Hepatic stellate cell (primary cell): ENCODE data around the gene ELAPOR1.
"Not testable (repeated sequence)": the region's sequence is repeated elsewhere in the genome, so short reads cannot be mapped to it uniquely, and the experiment has no call there.

ENCODE experiments used
- DNase-seq: peaks from one replicate; pipeline ENCODE4 v3.0.0; 2011; ENCODE audit warnings: low spot score

Gene ELAPOR1

DNA sequence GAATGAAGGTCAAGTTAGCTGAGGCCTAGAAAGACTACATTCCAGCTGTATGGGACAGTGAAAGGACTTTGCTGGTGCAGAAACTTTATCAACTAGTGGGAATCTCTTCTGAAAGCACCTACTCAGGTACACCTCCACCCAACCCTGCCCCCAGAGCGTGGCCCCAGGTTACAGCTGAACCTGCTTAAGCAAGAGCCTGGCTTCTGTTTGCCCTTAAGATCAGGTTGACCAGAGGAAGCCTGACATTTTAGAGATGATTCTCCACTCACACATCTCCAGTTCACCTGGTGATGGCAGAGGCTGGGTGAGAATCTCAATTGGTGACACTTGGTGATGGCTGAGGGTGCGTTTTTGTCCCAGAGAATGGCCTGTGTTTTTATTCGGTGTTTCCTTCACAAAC lies 24.0 kb downstream of the ELAPOR1 start:
- no peak for DNase-seq

DNA sequence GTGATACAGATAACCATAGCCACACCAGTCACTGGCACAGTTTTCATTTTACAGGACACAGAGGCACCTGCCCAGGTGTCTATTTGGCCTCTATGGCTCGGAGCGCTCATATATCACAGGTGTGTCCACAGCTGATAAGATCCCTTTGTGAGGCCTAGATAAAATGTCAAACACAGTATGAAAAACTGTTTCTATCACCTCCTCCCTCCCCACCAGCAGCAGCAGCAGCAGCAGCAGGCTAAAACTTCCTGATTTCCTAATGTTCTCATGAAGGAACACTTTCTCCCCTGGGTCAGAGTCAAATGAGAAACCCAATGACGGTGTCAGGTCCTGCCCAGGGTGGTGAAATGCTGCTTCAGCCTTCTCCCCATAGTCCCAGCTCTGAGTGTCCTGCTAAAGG lies 24.4 kb downstream of the ELAPOR1 start:
- DNase-seq = no peak

DNA sequence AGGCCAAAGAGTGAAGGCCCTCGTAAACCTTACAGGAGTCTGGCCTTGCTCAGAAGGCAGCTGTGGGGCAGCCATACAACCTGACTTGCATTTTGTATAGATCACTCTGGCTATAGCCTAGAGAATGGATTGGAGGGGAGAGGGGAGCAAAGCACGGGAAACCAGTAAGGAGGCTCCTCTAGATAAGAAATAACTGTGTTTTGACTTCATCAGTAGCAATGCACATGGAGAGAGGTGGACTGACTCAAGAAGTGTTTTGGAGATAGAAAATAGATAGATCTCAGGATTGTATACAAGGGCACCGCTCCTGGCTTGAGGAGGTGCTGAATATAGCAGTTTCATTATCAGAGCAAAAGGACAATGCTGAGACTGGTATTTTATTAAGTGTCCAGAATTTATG lies 26.5 kb downstream of the ELAPOR1 start:
- no peak for DNase-seq

DNA sequence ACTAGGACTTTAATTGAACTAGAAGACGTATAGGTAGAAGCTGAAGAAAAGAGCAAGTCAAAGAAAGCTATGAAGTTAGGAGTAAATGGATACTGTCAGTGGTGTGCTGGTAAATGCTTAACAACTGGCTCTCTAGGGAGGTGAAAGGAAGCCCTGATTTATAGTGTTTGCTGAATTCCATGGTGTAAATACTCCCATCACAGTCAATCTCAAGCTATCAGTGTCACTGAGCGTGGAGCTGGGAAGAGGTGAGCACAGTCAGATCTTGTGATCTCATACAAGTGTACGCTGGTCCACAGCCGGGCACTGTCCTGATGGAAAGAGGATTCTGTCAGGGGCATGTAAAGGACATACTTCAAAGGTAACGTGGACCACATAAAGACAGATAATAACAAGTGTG lies 28.3 kb downstream of the ELAPOR1 start:
- no peak for DNase-seq

DNA sequence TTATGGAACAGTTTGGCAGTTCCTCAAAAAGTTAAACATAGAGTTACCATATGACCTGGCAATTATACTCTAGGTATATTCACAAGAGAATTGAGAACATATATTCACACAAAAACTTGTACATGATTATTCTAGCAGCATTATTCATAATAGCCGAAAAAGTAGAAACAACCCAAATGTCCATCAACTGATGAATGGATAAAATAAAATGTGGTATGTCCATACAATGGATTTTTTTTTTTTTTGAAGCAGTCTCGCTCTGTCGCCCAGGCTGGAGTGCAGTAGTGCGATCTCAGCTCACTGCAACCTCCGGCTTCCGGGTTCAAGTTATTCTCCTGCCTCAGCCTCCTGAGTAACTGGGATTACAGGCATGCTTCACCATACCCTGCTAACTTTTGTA lies 28.8 kb downstream of the ELAPOR1 start:
- not testable (repeated sequence) for DNase-seq

DNA sequence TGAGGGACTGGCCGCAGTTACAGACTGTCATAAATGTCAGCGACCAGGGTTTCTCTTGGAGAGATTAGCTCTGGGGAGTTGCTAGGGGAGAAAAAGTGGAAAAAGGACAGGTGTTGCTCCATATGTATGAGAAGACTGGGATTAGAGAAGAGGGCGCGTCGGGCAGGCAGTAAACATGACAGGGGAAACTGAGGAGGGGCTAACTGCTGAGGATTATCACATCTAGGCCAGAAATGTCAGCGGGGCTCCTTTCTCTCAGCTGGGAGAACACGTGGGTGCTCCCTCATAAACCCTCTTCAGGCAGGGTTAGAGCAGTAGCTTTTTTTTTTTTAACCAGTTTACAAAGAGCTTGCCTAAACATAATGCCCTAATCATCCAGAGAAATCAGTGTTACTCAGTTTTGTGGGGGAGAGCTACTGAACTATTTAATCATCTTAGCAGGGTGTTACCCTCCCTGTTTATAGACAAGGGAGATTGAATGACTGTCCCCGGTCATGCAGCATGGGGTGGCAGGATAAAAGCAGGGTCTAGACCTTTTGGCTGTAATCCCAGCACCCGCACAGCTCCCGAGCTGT lies 35.2 kb downstream of the ELAPOR1 start:
- DNase-seq = no peak

DNA sequence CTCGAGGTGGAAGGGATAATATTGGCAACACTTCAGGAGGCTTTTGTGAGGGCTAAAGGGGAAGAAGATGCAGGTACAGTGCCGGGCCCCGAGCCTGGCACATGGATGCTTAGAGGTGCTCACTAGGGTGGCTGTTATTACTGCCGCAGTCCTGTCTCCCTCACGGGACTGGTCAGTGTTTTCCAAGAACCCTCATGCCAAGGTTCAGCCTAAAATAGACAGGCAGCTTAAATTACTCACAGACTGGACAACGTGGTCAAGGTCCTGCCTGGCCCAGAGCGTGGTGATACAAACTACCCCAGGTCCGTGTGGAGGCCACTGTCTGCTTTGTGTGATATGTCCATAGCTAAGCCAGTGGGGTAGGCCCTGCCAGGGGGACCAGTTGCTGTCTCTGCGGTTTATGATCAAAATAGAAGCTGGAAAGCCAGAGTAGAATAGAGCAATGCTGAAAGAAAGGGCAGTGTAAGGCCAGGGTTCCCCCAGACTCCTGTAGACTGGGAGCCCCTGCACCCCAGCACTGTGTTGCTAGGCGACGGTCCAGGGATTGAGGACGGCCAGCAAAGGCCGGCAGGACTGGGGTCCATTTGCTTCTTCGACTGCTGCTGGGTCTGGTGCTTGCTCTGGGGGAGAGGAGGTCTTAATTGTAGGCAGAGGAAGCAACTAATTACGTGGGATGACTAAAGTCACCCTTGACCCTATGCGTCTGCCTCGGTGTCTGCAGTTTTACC lies 36.1 kb downstream of the ELAPOR1 start:
- DNase-seq = no peak

DNA sequence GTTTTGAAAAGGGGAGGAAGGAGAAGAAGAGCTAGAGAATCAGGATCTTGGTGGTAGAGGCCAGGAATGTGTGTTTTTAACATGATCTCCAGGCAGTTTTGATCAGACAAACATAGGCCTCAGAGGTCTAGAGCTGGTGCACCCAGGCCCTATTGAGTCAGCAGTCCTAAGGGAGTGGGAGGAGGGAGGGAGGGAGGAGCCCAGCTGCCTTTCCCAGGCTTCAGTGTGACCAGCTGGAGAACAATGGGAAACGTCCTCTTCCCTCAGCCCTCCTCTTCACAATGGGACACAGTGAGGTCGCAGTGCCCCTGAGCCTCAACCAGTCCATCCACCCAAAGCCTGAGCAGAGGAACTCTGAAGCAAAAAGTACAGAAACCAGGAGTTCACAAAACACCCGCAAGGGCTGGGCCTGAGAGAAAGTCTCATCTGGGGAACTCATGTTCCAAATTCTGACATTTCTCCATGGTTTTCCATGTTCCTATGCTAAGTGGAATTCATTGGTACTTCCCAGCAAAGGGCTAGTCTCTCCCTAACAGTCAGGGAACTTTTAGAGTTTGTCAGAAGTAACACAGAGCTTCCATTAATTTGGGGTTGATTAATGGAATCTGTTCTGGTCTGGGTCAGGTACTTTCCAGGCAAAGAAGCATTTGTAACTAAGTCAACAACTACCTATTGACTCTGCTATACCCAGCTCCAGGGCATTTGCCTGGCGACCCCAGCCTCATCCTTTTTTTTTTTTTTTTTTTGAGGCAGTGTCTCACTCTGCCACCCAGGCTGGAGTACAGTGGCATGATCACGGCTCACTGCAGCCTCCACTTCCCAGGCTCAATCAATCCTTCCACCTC lies 37.5 kb downstream of the ELAPOR1 start:
- peak; percentile 68 for DNase-seq

DNA sequence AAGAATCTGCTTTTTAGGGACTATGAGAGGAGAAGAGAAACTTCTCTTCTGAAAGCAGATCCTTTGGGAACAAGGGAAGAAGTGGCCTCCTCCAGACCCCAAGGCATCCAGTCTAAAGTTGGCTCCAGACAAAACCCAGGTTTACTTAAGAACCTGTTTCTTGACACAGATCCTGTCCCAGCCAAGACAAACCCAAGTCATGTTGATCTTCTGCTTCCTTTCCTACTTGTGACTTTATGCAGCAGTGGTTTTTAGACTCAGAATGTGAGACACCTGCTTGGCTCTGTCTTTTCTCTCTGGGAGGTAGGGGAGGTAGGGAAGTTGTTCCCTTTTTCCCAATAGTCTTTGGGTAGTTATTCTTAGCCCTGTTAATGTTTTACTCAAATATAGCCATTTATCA lies 38.3 kb downstream of the ELAPOR1 start:
- no peak for DNase-seq

DNA sequence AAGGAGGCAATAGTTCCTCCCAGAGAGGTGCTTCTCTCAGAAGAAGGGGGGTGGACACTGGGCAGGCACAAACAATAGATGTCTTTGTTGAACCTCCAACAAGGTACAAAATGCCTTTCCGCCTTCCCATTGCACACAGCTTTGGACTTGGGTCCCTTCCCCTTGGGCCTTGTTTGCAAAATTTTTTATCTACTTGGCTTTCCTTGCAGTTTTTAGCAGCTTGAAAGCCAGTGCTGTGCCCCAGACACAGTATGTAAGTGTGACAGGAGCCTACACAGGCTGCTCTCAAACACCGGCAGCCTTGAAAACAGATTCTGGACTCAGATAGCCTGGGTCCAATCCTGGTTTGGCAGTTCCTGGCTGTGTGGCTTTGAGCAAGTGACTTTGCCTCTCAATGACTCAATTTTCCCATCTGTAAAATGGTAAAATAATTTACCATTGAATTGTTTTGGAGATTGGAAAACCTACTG lies 43.0 kb downstream of the ELAPOR1 start:
- no peak for DNase-seq

DNA sequence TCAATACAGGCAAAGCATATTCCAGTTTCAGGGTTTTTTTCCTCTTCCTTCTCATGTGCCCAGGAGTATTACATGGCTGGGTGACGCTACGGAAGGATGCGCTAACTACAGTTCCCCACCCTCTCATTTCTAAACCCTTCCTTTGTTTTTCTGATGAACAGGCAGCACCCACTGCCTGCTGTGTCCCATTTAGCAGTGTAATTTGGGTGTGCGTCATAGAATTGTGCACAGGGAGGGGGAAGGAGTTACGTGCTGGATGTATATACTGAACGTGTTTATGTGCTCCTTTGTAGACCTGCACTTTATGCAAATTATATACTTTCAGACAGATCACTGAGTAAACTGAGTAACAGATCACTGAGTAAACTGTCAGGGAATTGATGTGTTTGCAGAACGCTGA lies 44.5 kb downstream of the ELAPOR1 start:
- no peak for DNase-seq

DNA sequence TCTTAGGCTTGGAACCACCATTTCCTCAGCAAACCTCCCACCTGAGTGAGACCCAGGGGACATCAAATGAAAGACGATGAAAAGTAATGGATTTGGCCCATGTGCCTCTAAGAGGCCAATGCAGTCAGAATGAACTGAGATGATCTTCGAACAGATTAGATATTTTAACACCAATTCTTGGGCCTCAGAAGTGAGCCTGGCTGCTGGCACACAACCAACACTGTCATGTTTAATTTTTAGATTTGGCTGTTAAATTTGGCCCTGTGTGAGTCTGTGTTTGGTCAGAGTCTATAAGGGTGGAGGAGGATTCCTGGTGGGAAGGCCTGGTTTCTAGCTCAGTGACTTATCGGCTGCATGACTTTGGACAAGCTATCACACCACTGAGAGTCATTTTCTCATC lies 45.4 kb downstream of the ELAPOR1 start:
- DNase-seq = no peak

DNA sequence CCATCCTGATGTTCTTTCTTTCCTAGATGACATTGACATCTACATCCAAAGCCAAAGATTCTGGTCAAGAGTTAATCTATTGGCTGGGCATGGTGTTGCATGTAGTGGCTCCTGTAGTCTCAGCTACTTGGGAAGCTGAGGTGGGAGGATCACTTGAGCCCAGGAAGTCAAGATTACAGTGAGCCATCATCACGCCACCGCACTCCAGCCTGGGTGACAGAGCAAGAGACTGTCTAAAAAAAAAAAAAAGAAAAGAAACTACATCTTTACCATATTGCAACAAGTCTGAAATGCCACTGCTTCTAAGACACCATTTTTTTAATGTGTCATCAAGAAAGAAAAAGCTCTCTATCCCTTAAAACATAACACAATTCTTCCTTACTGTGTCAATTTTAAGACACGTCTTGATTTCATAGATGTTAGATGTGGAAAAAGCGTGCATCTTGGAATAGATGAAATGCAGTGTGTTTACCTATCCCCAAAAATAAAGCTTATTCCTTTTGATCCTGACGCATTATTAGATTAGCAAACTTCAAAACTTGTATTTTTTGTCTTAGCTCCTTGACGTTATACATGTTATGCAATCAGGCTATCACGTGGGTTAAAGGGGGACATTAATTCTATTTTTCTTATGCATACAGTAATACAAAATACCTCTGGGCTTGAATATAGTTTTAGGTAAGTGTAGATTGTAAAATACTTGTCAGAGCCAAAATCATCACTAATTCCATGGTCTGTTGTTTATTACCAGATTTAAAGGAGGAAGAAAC lies 46.3 kb downstream of the ELAPOR1 start:
- no peak for DNase-seq

DNA sequence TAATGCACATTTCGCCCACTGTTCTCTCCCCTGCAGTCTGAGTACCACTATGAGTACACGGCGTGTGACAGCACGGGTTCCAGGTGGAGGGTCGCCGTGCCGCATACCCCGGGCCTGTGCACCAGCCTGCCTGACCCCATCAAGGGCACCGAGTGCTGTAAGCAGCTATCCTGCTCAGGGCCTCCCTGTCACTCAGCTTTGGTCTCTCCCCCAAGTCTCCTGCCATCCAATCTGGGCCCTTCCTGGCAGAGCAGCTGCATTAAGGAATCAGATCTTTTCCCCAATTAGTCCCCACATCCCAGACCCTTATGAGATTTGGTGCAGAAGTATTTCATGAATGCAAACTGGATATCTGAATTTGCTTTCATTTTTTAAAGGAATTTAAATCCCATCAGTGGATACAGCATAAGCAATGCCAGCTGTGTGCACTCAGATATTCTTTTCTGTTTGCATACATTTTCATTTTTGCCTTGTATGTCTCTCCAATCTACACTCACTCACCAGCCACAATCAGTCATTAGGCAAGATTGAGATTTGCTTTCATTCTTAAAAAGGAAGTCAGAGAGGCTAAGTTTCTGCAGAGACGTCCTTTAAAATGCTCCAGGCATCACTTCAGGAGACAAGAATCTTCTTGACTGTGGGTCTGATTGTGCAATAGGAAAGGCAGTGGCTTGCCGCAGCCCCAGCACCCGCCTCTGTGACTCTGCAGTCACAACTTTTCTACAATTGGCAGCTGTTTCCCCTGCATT lies 48.1 kb downstream of the ELAPOR1 start:
- peak; percentile 78 for DNase-seq

DNA sequence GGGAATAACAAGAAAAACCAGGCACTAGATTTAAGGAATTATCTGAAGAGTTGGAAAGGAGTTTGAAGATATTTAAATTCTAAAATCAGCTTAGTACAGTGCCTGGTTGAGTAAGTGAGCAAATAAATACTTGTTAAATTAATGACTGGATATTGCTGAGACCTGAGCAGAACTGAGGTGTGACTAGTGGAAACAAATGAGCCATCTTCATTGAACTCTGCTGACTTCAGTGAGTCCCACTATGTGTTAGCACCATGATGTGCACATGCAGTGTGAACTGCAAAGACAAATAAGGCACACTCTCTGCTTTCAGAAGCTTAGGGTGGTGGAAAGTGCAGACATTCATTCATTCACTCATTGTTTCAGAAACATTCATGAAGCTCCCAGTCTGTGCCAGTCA lies 48.7 kb downstream of the ELAPOR1 start:
- DNase-seq = no peak

DNA sequence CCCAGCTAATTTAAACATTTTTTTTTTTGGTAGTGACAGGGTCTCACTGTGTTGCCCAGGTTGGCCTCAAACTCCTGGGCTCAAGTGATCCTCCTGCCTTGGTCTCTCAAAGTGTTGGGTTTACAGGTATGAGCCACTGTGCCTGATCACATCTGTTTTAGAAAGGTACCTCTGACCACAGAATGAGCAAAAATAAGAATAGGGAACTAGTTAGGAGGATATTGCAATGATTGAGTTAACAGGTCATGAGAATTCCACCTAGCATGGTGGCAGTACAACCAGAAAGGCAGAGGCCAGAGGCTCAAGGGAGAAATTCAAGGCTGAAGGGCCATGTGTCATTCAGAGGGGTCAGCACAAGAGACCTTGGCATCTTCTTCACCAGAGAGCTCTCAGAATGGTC lies 49.6 kb downstream of the ELAPOR1 start:
- DNase-seq = no peak
